Neural cell (in vitro differentiated cells): ENCODE measurements around the gene PRDM1.

Source experiments
- EP300 ChIP-seq: fragments of 450-650 bp; conservative IDR thresholded peaks from 2 replicates; pipeline ENCODE4 v1.6.1; 2014; ENCODE audit warnings: antibody characterized with exemption, mild to moderate bottlenecking, moderate library complexity; ENCODE audit not compliant: poor library complexity, severe bottlenecking
- EZH2 ChIP-seq: fragments of 200-600, 300-800 bp; shearing (Covaris generic), sonication (generic); IDR thresholded peaks from 2 replicates; pipeline ENCODE4 v1.6.1; 2014; ENCODE audit warnings: antibody characterized with exemption, low read length, borderline replicate concordance, mild to moderate bottlenecking; ENCODE audit not compliant: insufficient read depth, poor library complexity, severe bottlenecking
- MXI1 ChIP-seq: fragments of 450-650 bp; conservative IDR thresholded peaks from 2 replicates; pipeline ENCODE4 v1.6.1; 2014; ENCODE audit warnings: antibody characterized with exemption, mild to moderate bottlenecking; ENCODE audit not compliant: poor library complexity, severe bottlenecking
- POLR2AphosphoS5 ChIP-seq: IDR thresholded peaks from 2 replicates; pipeline ENCODE4 v1.6.1; 2012
- RAD21 ChIP-seq: fragments of 450-650 bp; conservative IDR thresholded peaks from 2 replicates; pipeline ENCODE4 v1.6.1; 2014; ENCODE audit warnings: antibody characterized with exemption, mild to moderate bottlenecking, moderate library complexity
- SMC3 ChIP-seq: fragments of 450-650 bp; conservative IDR thresholded peaks from 2 replicates; pipeline ENCODE4 v1.6.1; 2014; ENCODE audit warnings: antibody characterized with exemption, mild to moderate bottlenecking, moderate library complexity; ENCODE audit not compliant: poor library complexity
- TAF1 ChIP-seq: IDR thresholded peaks from 2 replicates; pipeline ENCODE4 v1.6.1; 2012; ENCODE audit warnings: low read depth
- TF ChIP-seq, protein P1 (sequence below): fragments of 450-650 bp; IDR thresholded peaks from 2 replicates; pipeline ENCODE4 v1.5.1; 2014; ENCODE audit warnings: antibody characterized with exemption, mild to moderate bottlenecking, moderate library complexity; ENCODE audit not compliant: poor library complexity, severe bottlenecking
- TF ChIP-seq, protein P2 (sequence below): IDR thresholded peaks from 2 replicates; pipeline ENCODE4 v1.6.1; 2012; ENCODE audit warnings: borderline replicate concordance

DNA sequence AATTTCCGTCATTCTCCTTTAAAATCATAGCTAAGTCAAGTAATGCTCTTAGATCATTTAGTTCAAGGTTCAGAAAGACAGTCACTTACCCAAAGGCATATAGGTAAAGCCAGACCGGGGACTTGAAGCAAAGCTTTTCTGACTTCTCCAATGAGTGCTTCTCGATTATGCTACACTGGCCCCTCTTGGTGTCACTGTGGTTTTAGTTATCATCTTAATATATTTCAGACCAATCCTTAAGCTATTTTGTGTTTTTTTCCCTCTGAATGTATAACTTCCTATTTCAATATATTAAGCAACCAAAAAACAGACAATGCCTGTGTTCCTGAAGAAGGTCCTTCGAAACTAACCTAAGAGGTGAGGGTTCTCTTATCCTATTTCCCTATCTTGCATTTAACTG, 3.9 kb downstream of the PRDM1 start:
- TF ChIP-seq, protein P1, sequence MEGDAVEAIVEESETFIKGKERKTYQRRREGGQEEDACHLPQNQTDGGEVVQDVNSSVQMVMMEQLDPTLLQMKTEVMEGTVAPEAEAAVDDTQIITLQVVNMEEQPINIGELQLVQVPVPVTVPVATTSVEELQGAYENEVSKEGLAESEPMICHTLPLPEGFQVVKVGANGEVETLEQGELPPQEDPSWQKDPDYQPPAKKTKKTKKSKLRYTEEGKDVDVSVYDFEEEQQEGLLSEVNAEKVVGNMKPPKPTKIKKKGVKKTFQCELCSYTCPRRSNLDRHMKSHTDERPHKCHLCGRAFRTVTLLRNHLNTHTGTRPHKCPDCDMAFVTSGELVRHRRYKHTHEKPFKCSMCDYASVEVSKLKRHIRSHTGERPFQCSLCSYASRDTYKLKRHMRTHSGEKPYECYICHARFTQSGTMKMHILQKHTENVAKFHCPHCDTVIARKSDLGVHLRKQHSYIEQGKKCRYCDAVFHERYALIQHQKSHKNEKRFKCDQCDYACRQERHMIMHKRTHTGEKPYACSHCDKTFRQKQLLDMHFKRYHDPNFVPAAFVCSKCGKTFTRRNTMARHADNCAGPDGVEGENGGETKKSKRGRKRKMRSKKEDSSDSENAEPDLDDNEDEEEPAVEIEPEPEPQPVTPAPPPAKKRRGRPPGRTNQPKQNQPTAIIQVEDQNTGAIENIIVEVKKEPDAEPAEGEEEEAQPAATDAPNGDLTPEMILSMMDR = no peak
- no peak for TF ChIP-seq EP300
- TF ChIP-seq EZH2 = no peak
- TF ChIP-seq, protein P2, sequence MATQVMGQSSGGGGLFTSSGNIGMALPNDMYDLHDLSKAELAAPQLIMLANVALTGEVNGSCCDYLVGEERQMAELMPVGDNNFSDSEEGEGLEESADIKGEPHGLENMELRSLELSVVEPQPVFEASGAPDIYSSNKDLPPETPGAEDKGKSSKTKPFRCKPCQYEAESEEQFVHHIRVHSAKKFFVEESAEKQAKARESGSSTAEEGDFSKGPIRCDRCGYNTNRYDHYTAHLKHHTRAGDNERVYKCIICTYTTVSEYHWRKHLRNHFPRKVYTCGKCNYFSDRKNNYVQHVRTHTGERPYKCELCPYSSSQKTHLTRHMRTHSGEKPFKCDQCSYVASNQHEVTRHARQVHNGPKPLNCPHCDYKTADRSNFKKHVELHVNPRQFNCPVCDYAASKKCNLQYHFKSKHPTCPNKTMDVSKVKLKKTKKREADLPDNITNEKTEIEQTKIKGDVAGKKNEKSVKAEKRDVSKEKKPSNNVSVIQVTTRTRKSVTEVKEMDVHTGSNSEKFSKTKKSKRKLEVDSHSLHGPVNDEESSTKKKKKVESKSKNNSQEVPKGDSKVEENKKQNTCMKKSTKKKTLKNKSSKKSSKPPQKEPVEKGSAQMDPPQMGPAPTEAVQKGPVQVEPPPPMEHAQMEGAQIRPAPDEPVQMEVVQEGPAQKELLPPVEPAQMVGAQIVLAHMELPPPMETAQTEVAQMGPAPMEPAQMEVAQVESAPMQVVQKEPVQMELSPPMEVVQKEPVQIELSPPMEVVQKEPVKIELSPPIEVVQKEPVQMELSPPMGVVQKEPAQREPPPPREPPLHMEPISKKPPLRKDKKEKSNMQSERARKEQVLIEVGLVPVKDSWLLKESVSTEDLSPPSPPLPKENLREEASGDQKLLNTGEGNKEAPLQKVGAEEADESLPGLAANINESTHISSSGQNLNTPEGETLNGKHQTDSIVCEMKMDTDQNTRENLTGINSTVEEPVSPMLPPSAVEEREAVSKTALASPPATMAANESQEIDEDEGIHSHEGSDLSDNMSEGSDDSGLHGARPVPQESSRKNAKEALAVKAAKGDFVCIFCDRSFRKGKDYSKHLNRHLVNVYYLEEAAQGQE = no peak
- TF ChIP-seq POLR2AphosphoS5 = no peak
- no peak for TF ChIP-seq TAF1
- no peak for TF ChIP-seq RAD21
- TF ChIP-seq SMC3 = no peak
- no peak for TF ChIP-seq MXI1
